Suppressor macrophage treated with lipopolysaccharide for 1 hour (primary cell): ENCODE results near the gene PRELID1.
"Not testable (repeated sequence)": the region's sequence is repeated elsewhere in the genome, so short reads cannot be mapped to it uniquely, and the experiment has no call there.

Experiments used
- DNase-seq, 3 donors: peaks; one replicate each; pipeline ENCODE4 v3.0.0-alpha.2; 2020 to 2022

PRELID1 gene

DNA sequence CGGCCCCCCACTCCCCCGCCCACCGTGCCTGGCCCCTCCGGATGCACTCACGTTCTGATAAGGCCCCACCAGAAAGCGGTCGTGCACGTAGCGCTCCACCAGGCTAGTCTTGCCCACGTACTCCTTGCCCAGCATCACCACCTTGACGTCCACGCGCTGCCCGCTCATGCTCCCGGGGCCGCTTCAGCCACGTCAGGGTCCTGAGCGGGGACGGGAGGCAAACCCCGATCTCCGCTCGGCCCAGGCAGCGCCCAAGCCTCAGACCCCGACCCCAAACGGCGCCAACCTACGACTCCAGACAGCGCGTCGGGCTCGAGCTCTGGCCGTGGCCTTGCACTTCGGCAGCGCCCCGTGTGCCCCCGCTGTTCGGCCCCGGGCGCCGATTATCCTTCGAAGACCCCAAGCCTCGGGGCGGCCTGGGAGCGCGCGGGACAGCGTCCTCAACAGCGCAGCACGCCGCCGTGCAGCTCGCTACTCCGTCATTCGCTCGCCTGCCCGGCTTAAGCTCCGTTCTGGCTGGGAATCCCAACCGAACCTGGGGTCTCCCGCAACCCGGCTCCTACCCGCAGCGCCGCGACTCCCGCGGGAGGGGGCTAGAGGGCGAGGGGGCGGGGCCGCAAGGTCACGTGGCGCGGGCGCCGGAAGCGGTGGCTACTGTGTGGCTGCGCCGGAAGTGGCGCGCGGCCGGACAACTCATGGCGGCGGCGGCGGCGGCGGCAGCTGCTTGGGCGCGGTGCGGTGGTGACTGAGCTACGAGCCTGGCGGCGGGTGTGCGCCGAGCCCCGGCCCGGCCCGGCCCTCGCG is at the start of gene PRELID1, which contains the start of gene RAB24:
Gene PRELID1 (plus strand): TSS at position 679 of the 804 bp plus-strand sequence. CDS start 187 bp downstream, outside the sequence.
Gene RAB24 (minus strand): TSS at position 599 of the 804 bp plus-strand sequence. CDS start 431 bp downstream, at position 168.
- DNase-seq, result peak; percentile 93 to 97 (median 95)

- DNase-seq, result no peak
Observed at GRCh38 chr5:177256296-177256695, 47.3 kb upstream of the PRELID1 start.

DNA sequence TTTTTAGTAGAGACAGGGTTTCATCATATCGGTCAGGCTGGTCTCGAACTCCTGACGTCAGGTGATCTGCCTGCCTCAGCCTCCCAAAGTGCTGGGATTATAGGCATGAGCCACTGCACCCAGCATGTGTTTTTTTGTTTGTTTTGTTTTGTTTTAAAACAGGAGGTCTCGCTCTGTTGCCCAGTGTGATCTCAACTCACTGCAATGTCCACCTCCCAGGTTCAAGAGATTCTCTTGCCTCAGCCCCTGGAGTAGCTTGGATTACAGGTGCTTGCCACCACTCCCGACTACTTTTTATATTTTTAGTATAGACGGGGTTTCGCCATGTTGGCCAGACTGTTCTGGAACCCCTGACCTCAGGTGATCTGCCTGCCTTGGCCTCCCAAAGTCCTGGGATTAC is 44.9 kb upstream of the PRELID1 start:
- not testable (repeated sequence) for DNase-seq

- no peak for DNase-seq
Observed at GRCh38 chr5:177260961-177261360, 42.6 kb upstream of the PRELID1 start.

- no peak for DNase-seq
Observed at GRCh38 chr5:177261510-177261909, 42.1 kb upstream of the PRELID1 start.

- no peak for DNase-seq
Observed at GRCh38 chr5:177264178-177264577, 39.4 kb upstream of the PRELID1 start.

DNA sequence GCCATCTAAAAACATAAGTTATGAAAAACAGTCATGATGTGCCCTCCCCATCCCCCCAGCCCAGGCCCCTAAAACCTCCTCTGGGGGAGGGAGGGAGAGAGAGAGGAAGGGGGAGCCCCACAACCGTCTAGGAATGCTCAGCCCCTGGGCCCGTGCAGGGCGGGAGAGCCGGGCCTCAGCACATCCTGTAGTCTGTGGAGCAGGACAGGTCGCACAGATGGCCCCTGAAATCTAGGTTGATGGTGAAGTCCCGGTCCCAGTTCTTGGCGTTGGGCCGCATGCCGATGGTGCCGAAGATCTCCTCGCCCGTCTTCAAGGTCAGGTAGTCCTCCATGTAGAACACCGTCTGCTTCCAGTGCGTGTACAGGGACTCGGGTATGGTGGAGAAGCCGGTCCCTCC is 38.2 kb upstream of the PRELID1 start:
- no peak for DNase-seq

- DNase-seq, result no peak
Observed at GRCh38 chr5:177269232-177269895, 34.2 kb upstream of the PRELID1 start.

DNA sequence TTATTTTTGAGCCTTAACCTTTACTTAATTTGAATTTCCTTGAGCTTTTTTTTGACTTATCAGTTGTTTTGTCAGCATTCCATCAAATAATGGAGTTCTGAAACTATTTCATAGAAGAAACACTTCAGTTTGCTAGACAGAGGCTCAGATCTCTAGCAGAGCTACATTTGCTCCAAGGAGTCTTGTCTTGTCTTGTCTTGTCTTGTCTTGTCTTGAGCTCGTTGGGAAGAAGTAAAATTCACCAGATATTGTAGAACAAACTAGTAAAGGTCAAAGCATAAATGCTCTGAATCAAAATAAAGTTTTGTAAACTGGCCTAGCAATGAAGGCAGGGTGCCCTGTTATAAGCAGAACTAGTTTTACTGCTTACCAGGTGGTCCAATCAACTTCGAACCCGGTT is 33.6 kb upstream of the PRELID1 start:
- DNase-seq, result no peak

- DNase-seq, result no peak
Observed at GRCh38 chr5:177270653-177271052, 32.9 kb upstream of the PRELID1 start.

GRCh38 chr5:177271113-177271512 is 32.5 kb upstream of the PRELID1 start:
- no peak for DNase-seq

DNA sequence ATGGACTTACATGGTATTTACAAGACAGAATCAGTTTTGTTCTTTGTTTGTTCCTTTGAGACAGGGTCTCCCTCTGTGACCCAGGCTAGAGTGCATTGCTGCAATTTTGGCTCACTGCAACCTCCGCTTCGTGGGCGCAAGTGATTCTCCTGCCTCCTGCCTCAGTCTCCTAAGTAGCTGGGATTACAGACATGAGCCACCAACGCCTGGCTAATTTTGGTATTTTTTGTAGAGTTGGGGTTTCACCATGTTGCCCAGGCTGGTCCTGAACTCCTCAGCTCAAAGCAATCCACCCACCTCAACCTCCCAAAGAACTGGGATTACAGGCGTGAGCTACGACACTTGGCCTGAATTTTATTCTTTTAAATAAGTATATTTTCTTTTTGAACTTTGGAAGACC is 27.7 kb upstream of the PRELID1 start:
- DNase-seq, result no peak

- no peak for DNase-seq
Observed at GRCh38 chr5:177276886-177277285, 26.7 kb upstream of the PRELID1 start.

- no peak for DNase-seq
Observed at GRCh38 chr5:177288191-177288590, 15.4 kb upstream of the PRELID1 start.

DNA sequence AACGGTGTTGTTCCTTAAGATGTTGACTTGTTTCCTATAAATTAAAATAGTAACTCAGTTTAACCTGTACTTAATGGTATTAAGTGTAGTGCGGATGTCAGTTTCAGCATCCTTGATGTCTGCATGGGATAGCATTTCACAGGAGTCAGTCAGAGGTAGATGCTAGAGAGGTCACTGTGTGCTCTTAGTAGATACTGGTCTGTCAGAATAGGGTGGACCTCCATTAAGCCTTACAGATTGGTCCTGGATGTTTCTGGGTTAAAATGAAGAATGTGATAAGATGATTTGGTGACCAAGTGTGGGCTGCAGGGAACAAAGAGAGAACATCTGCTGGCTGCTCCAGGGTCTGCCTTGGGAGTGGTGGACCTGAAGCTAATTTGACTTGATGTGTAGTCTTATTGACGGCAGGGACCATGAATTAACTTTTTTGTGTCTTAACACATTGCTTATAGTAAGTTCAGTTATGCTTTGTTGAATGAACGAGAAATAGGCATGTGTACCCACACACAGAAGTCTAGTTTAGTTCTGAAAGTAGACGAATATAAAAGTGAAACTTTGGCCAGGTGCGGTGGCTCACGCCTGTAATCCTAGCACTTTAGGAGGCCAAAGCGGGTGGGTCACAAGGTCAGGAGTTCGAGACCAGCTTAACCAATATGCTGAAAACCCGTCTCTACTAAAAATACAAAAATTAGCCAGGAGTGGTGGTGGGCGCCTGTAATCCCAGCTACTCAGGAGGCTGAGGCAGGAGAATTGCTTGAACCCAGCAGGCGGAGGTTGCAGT is 12.6 kb upstream of the PRELID1 start:
- DNase-seq, result no peak

DNA sequence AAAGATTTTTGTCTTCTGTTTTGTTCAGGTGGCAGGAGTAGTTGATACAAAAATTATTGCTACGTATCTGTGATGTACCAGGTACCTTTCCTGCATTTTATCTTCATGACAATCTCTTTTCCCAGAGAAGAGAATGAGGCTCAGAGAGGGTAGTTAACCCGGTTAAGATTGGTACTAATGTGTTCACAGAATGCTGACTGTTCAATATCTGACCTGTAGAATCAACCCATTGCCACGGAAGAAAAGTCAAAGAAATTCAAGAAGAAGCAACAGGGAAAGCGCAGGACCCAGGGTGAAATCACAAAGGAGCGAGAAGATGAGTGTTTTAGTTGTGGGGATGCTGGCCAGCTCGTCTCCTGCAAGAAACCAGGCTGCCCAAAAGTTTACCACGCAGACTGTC is 11.9 kb upstream of the PRELID1 start:
- no peak for DNase-seq

DNA sequence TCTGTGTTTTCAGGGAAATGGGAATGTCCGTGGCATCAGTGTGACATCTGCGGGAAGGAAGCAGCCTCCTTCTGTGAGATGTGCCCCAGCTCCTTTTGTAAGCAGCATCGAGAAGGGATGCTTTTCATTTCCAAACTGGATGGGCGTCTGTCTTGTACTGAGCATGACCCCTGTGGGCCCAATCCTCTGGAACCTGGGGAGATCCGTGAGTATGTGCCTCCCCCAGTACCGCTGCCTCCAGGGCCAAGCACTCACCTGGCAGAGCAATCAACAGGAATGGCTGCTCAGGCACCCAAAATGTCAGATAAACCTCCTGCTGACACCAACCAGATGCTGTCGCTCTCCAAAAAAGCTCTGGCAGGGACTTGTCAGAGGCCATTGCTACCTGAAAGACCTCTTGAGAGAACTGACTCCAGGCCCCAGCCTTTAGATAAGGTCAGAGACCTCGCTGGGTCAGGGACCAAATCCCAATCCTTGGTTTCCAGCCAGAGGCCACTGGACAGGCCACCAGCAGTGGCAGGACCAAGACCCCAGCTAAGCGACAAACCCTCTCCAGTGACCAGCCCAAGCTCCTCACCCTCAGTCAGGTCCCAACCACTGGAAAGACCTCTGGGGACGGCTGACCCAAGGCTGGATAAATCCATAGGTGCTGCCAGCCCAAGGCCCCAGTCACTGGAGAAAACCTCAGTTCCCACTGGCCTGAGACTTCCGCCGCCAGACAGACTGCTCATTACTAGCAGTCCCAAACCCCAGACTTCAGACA is 9.6 kb upstream of the PRELID1 start:
- DNase-seq, result no peak

- DNase-seq, result no peak
Observed at GRCh38 chr5:177294632-177295031, 9.0 kb upstream of the PRELID1 start.

DNA sequence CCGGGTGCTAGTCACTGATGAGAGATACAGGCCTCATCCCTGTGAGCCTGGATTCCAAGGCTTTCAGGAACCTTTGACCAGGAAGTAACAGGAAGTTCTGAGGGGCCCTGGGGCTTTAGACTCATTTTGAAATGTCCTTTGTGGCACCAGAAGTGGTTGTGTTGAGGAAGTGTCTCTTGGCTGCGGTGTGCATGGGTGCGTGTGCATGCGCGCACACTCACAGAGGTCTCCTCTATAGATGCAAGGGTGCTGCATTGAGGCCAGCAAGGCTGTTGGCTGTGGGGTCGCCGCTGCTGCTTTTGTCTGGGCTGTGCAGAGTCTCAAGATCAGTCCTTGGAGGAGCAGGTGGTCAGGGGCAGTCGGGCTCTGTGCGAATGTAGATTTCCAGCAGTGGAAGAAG is 7.7 kb upstream of the PRELID1 start:
- DNase-seq, result peak; percentile 40 to 41 (median 40)

DNA sequence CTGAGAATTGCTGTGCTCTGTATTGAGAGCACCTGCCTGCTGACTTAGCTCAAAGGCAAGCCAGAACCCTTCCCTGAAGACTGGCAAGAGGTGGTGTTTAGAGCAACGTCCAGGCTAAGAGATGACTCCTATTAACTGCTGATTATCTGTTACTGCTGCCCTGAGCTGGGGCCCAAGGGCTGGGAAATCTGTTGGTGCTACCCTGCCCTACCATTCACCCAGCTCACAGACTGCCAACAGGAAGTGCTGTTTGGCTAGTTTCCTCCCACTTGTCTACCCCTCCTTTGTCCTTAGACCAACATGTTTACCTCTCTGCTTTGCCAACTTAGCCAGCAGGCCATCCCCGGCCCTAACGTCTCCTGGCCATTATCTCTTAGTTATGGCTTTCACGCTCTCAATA is 7.0 kb upstream of the PRELID1 start:
- peak in 2 of 3 donors; percentile 14 to 35 for DNase-seq

GRCh38 chr5:177297922-177298321 is 5.7 kb upstream of the PRELID1 start:
- no peak for DNase-seq

GRCh38 chr5:177299697-177300096 is 3.9 kb upstream of the PRELID1 start:
- DNase-seq, result no peak
